Inflammatory macrophage treated with lipopolysaccharide for 1 hour (primary cell): ENCODE results near the gene NME4.

Experiments
- DNase-seq, 2 donors: peaks; one replicate each; pipeline ENCODE4 v3.0.0-alpha.2; 2020 to 2022

NME4 gene

DNA sequence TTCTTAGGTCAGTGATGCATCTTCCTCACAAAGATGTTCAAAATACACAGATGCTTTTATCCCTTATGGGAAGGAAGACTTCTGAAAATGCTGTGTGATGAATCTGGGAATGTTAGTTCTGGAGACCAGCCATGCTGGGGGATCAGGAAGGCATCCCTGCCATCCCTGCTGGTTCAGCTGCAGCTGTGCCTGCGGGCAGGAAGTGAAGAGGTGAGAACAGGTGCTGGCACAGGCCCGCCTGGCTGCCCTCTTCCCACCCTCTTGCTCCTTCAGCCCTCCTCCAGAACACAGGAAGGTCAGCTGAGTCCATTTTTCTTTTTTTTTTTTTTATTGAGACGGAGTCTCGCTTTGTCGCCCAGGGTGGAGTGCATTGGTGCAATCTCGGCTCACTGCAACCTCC is 43.6 kb downstream of the NME4 start:
- no peak for DNase-seq

DNA sequence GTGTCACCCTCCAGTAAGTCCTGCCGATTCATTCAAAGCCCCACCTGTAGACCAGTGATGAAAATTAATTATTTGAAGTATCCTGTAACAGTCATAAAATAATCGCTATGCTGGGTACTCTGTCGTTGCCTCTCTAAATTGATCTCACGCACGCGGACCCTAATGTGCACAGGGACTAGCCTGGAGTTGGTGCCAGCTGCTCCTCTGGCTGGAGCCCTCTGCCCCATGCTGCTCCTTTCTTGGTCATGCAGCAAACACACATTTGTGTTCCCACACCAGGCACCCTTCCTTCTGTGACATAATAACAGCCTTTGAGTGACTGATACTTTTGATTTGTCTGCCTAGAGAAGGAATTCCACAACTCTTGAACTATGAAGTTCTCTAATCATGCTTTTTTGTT is 44.4 kb downstream of the NME4 start:
- DNase-seq = no peak

DNA sequence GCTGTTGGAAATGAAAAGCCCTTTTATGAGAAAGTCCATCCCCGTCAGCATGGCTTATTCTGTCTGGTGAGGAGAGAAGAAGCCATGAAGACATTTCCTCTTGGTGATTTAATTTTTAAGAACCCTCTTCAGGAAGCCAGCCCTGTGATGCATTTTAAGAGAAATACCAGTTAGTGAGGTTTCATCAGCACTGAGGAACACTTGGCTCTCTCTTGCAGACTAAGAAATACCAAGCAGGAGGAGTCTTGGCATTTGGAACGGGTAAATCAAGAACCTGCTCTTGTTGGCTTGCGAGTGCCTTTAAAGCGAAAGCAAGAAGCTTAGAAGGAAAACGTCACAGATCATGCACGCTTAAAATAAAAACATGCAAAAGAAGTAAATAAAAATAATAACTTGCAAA is 46.0 kb downstream of the NME4 start:
- DNase-seq = no peak

DNA sequence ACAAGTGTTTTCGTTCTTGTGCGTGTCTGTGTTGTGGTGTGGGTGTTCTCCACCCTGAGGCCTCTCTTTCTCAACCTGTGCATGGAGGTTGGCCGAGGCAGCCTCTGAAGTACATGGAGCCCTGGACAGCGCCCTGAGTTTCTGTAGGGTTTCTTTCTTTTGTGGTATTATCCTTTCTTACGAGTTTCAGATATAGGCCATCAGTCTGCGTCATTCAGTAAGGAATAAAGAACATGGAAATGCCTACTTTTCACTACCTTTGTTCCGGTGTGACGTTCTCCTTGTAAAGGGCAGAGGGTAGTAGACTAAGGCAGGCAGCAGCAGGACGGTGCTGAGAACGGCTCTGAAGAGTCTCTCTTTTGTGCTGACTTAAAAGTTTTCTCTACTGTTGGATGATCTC is 47.0 kb downstream of the NME4 start:
- no peak for DNase-seq

DNA sequence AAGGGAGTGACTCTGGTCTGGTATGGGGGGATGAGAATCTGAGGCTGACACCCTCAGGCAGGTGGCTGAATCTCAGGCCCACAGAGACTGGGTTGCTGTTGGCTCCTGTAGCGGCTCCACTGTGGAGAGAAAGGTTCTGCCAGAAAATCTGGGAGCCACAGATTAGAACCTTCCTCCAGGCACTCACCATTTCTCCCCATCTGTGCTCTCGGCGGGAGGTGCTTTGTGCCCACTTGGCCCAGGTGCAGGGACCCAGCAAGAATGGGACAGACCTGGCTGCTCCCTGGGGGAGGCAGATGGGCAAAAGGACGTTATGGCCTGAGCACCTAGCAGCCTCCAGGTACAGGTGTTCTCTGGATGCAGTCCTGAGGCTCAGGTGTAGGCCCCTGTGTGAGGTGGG is 48.6 kb downstream of the NME4 start:
- DNase-seq = no peak
